Hematopoietic multipotent progenitor cell treated with erythropoietin and hydrocortisone succinate and interleukin-3 and kit ligand, for 8 days (in vitro differentiated cells): ENCODE measurements around the gene ZFR.
"Not testable (repeated sequence)": the region's sequence is repeated elsewhere in the genome, so short reads cannot be mapped to it uniquely, and the experiment has no call there.

Experiments used
- DNase-seq: peaks from one replicate; pipeline ENCODE4 v3.0.0-alpha.2; 2015

Gene ZFR

DNA sequence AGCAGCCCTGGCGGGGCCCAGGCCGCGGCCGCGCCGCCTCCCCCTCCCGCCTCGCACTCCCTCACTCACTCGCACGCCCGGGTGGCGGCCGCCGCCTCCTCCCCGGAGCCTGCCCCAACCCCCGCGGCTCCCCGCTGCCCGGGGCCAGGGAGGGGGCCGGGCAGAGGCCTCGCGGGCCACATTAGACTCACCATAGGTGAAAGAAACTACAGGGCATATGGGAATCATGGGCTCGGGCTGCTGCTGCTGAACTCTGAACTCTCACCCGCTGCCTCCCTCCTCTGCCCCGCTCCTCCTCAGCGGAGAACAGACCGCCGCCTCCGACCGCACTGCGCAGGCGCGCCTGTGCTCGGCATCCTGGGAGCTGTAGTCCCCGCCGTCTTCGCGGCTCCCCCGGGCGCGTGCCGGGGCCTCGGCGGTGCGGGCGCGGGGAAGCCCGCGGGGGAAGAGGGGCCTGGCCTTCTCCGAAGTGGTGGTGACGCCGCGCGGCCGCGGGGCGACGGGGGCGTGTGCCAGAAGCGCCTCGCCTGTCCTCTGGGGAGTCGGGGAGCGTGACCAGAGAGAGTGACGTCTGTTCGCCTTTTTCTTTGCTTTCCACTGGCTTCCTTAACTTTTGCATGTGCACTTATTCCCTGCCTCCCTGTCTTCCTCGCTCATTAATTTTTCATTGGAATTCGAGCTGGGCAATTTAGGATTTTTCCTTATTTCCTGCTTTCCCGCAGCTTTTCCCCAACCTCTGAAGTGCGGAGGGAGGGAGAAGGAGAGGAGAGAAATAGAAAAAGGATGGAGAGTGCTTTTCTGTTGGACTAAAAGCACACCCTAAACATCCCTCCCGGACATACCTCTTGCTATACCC, at the start of gene ZFR:
ZFR (minus strand) TSS at position 310 of the 856 bp plus-strand sequence; CDS start at position 228, 82 bp downstream.
- DNase-seq: peak; percentile 90

GRCh38 chr5:32490972-32491557, 46.5 kb upstream of the ZFR start:
- DNase-seq: no peak

DNA sequence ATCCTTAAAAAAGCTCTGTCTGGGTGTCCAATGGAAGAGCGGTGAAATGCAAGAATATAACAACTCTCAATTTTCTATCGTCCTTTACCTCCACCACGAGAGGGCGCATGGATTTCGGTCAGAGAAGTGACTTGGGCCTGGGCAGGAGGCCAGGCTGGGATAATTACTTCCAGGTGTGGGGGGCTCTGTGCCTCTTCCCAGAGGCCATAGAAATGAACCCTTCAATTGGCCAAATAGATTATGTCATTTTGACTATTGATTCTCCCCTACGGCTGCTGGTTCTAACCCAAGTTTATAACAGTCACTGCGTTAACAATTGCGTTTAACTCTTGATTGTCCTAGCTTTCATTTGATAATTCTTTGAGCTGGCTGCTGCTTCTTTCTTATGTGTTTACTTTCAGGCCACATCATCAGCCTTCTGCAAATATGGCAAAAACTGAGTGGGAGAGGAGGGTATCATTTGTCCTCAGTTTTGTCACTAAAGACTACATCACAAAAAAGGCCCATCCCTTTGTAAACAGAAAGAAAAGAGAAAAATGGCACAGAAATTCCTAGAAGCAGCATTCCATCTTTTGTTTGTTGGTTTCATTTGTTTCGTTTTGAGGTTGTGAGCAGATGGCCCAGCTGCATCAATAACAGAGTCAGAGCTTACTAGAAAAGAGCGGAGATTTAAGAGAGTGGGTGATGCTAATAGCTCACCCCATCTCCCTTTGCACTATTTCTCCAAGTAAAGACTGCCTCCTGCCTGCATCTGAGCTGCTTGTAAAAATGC, 45.4 kb upstream of the ZFR start:
- peak; percentile 80 for DNase-seq

GRCh38 chr5:32487424-32487823, 42.9 kb upstream of the ZFR start:
- no peak for DNase-seq

DNA sequence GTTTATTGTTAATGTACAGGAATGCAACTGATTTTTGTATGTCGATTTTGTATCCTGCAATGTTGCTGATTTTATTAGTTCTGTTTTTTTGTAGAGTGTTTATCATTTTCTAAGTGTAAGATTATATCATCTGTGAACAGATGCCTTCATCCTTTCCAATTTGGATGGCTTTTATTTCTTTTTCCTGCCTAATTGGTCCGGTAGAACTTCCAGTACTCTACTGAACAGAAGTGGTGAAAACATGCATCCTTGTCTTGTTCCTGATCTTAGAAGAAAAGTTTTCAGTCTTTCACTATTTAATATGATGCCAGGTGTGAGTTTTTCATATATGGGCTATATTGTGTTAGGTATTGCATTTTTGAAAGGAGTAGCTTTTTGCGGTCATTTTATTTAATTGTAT, 42.5 kb upstream of the ZFR start:
- DNase-seq: no peak

DNA sequence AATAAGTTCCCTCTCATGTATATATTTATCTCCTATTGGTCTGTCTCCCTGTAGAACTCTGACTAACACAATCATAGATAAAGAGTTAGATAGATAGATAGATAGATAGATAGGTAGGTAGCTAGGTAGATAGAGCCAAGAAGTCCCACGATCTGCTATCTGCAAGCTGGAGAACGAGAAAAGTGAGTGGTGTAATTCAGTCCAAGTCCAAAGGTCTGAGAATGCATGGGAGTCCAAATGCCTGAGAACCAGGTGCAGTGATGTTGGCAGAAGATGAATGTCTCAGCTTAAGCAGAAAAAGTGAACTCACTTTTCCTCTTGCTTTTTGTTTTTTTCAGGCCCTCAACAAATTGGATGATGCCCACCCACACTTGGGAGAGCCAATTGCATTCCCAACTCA, 37.7 kb upstream of the ZFR start:
- DNase-seq: no peak

DNA sequence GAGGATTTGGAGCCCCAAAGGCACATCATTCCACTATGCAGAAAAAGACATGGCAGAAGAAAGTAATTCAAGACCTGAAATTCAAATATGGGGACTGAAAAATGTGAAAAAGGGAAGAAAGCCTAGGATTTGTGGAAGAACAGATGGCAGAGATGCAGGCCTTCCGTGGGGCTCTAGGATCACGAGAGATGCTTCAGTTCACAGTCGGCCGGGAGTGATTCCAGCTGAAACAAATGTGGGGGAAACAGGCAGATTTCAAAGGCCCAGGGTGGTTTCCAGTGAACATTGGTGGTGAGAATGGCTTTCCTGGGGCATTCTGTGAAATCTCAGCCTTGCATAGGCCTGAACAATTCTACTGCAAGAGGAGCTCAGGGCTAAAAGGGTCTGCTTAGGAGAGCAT, 34.6 kb upstream of the ZFR start:
- no peak for DNase-seq

GRCh38 chr5:32476891-32477290, 32.4 kb upstream of the ZFR start:
- no peak for DNase-seq

DNA sequence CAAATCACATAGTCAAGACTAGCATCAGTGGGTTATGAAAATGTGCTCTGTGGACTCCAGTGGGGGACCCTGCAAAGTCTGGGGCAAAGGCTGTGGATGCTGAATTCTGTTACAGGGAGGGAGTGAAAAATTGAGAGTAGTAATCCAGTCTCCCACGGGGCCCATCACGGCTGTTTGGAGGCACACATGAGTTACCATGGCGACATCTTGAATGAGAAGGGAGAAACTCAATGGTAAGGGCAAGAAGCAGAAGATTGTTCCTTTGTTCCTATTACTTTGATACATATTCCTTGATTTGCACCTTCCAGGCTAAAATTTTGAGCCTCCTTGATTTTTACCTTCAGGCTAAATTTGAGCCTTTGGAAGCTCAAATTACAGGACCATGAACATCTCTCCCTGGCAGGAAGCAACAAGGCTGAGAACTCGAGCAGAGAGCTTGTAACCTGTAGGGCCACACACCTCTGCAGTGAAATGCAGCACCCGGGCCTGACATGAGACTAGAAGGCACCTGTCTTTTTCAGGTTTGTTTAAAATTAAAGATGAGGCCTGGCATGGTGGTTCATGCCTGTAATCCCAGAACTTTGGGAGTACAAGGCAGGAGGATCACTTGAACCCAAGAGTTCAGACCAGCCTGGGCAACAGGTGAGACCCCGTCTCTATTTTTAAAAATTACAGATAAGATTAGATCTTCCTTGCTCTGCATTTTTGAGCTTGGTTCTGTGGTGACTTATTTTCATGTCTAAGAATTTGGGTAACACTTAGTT, 31.0 kb upstream of the ZFR start:
- DNase-seq: no peak

- no peak for DNase-seq
Observed at GRCh38 chr5:32474209-32474854, 29.8 kb upstream of the ZFR start.

GRCh38 chr5:32473072-32473471, 28.5 kb upstream of the ZFR start:
- no peak for DNase-seq

GRCh38 chr5:32471784-32472183, 27.2 kb upstream of the ZFR start:
- DNase-seq: no peak

DNA sequence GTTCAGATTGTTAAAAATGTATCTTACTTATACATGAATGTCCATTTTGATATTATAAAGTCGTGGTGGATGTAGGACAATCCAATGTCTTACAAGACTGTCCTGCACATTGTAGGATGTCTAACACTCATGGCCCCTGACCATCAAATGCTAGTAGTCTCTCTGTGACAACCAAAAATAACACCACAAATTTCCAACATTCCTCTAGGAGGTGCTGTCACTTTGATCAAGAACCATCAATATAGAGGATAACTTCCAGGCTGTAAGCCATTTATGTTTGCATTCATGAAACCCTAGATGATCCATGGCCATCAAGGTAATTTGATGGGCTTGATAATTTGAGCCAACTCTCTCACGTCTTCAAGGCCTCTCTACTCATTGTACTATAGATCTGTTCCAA, 20.5 kb upstream of the ZFR start:
- no peak for DNase-seq

DNA sequence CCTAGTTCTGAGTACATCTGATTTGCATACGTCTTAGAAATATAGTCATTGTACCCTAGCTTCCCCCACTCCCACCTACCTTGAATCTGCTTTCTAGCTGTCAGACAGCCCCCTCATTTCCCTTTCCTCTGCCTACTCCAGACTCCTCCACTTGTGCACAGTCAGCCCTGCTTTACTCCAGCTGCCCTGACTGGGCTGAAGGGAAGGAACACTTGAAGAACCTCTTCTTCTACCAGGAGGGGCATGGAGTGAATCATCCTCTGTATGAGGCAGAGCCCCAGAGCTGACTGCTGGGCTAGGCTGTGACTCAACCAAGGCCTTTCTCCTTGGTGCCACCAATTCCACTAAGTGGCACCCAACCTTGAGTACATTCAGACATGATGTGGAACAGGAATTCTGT, 18.1 kb upstream of the ZFR start:
- no peak for DNase-seq

- no peak for DNase-seq
Observed at GRCh38 chr5:32461441-32462120, 17.0 kb upstream of the ZFR start.

- no peak for DNase-seq
Observed at GRCh38 chr5:32460702-32461101, 16.2 kb upstream of the ZFR start.

GRCh38 chr5:32458880-32459495, 14.4 kb upstream of the ZFR start:
- DNase-seq: no peak

- no peak for DNase-seq
Observed at GRCh38 chr5:32455311-32455710, 10.8 kb upstream of the ZFR start.

DNA sequence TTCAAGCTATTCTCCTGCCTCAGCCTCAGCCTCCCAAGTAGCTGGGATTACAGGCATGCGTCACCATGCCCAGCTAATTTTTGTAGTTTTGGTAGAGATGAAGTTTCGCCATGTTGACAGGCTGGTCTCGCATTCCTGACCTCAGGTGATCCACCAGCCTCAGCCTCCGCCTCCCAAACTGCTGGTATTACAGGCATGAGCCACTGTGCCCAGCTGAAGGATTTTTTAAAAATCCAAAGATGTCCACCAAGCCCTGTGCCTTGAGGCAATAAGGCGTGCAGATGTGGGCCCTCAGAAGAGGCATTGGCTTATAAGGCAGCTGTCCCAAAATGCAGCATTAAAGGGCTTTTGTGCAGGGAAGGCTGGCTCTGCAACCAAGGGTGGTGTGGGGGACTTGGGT, 10.3 kb upstream of the ZFR start:
- no peak for DNase-seq

- DNase-seq: no peak
Observed at GRCh38 chr5:32453916-32454315, 9.4 kb upstream of the ZFR start.

DNA sequence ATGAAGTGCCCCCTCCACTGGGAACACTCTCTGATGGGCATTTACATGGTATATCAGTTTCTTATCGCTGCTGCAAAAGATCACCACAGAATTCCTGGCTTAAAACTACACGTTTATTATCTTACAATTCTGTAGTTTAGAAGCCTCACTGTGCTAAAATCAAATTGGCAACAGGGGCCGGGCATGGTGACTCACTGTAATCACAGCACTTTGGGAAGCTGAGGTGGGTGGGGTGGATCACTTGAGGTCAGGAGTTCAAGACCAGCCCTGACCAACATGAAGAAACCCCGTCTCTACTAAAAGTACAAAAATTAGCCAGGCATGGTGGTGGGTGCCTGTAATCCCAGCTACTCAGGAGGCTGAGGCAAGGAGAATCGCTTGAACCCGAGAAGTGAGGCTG, 7.8 kb upstream of the ZFR start:
- not testable (repeated sequence) for DNase-seq

- DNase-seq: no peak
Observed at GRCh38 chr5:32450952-32451351, 6.4 kb upstream of the ZFR start.
